NCI-H510A treated with DMSO at 0.1 percent for 48 hours (cell line): ENCODE data around the gene KCNN3.

Source experiments
- DNase-seq: peaks from one replicate; lab custom pipeline; 2025; lab: John Stamatoyannopoulos, UW

The KCNN3 gene

DNA sequence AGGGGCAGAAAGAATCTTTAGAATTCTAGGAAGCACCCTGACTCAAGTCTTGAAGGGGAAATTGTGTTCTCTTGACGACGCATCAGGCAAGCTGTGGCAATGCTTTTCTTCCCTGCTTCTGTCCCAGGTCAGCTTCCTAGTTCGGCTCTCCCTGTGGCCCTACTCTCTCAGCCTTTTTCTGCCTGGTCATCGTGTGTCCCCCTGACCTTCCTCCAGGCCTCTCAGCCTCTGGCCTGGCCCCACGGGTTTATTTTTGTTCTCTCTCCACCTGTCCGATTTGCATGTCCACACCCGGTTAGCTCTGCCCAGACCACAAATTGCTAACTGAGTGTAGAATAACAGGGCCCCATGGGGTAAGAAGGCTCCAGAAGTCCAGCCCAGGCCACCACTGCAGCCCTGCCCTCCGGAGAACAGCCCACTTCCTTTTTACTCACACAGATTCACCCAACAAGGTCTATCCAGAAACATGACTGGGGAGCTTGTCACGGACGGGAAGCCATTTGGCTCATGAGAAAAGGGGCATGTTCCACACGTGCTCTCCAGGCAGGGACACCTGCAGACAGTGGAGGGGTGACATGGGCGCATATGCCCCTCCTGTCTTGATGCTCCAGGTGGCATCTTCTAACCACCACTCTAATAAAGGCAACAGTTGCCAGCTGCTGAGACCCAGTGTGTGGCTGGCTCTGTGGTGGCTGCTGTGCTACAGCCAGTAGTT, 9.8 kb downstream of the KCNN3 start:
- DNase-seq, result no peak

GRCh38 chr1:154859786-154860155, 10.3 kb downstream of the KCNN3 start:
- no peak for DNase-seq

GRCh38 chr1:154859151-154859785, 10.8 kb downstream of the KCNN3 start:
- no peak for DNase-seq

GRCh38 chr1:154857441-154858215, 12.5 kb downstream of the KCNN3 start:
- DNase-seq, result no peak

DNA sequence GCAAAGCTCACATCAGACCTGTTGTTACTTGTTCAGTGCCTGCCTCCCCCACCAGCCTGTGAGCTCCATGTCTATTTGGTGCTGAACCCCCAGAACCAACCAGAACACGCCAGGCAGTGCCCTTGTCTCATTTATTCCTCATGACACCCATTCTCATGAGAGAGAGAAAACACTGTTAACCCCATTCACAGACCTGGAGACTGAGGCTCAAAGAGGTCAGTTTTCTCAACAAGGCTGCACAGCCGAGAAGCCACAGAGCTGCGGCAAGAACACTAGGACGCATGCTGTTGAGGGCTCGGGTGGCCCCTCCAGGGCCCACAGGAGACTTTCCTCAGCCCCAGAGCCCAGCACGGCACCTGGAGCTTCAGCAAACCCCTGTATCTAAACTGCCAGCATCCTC, 13.1 kb downstream of the KCNN3 start:
- DNase-seq, result no peak

DNA sequence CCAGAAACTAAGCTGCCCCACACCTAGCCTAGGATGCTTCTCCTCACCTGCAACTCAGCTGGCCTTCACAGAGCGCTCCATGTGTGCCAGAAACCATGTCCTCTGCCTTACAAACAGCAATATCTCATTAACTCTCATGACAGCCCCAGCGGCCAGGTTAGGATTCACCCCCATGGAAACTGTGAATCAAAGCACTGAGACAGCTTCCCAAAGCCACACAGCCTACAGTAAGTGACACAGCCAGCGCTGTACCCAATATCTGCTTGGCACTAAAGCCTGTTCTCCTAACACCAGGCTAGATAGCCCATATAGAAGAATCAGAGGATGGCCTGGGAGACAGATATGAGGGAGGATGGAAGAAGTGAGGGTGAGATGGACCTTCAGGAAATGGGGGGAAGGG, 13.5 kb downstream of the KCNN3 start:
- no peak for DNase-seq

- no peak for DNase-seq
Measured at GRCh38 chr1:154856049-154856448, 14.0 kb downstream of the KCNN3 start.

GRCh38 chr1:154855186-154855851, 14.8 kb downstream of the KCNN3 start:
- DNase-seq, result no peak

GRCh38 chr1:154852845-154853244, 17.2 kb downstream of the KCNN3 start:
- DNase-seq, result no peak

GRCh38 chr1:154851392-154852177, 18.5 kb downstream of the KCNN3 start:
- no peak for DNase-seq

DNA sequence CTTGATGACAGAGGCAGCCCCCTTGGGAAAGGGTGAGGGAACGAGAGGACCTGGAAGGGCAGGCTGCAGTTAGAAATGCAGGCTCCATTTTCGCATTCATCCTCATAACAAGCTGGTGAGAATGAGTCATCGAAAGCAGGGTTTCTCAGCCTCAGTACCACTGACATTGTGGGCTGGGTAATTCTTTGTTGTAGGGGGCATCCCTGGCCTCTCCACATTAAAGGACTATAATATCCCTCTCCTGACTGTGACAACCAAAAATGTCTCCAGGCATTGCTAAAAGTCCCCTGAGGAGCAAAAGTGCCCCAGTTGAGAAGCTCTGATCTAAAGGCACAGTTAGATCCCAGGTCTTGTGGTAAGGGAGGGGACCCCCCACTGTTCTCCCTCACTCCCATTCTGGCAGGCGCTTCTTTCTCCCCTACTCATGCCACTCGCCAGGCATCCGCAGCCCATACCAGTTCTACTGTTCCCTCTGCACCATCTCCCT, 20.4 kb downstream of the KCNN3 start:
- no peak for DNase-seq

DNA sequence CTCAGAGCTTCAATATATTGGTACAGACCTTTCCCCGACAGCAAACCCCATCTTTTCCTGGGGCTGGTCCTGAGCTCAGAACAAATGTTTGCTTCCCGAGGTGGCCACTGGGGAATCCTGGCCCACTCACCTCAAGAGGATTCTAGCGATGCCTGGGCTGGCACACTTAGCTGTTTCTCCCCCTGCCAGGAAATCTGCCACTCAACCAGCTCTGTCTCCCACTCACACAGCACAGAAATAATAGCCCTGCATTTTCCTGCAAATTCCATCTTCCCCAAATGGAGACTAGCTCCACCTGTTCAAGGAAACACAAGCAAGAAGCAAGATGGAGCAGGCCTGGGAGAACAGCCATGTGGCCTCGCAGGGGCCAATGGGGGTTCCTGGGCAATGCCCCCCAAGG, 21.1 kb downstream of the KCNN3 start:
- no peak for DNase-seq

- DNase-seq, result peak; percentile 22
Measured at GRCh38 chr1:154847891-154848290, 22.2 kb downstream of the KCNN3 start.

DNA sequence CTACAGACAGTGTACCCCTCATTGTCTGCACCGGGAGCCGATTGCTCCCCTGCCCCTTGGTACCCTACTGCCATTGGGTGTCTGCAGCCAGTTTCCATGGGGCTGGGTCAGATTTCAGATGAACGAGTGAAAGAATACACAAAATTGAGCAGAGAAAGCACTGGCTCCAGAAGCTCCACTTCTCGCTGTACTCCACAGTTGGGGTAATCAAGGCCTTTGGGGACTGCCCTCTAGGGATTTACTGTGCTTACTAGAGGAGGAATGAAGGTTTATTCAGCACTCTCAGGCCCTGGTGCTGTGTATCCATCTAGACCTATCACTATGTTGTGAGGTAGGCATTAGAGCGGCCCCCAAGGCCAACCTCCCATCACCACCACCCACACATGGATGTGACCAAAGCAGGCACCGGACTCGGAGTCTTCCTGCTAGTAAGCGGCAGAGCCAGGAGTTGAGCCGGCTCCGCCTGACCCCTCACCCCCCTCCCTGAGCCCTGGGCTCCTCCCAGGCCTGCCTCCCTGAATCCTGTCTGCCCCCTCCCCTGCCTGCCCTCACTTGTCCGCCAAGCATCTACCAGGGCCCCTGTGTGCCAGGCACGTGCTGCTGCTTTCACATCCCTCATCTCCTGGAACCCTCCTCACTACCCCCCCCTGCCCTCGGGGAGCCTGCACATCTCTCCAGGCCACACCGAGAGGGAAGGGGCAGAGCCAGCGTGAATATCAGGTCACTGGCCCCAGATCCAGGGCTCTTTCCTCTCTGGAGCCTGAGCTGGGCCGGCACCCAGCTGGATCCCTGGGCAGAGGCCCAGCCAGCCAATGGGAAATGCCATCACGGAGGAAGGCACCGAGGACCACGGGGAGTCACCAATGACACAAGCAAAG, 23.3 kb downstream of the KCNN3 start:
- no peak for DNase-seq

DNA sequence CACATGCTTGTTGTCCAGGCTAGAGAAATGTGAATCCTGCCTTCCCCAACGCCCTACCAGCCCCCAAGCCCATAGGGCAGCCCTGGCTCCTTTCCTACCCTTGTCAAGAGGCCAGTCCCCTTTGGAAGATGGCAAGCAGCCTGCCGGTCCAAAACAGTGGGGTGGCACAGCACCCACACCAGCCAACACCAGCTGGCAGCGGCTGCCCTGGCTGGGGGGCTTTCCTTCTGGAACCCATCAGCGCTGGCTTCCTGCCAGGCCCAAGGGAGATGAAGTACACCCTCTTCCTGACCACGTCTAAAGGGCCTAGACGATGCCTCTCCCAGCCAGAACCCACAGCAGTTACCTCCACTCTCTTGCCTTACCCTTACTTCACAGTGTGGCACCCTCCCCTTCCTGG, 24.2 kb downstream of the KCNN3 start:
- no peak for DNase-seq

GRCh38 chr1:154845174-154845573, 24.9 kb downstream of the KCNN3 start:
- no peak for DNase-seq

DNA sequence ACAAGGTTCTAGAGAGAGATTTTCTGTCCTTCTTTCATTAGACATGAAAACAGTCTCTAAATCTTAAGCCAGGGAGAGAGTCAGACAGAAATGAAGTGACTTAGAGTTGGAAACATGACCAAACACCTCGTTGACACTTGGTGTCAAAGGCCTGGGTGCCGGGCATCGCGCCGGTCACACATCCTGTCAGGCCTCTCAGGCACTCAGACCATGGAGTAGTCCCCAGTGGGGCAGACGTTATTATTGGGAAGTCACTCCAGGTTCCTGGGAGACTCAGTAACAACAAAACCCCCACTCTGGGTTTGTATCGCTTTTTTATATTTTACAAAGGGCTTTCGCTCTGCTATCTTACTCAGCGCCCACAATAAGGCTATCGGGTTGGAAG, 25.8 kb downstream of the KCNN3 start:
- DNase-seq, result no peak

DNA sequence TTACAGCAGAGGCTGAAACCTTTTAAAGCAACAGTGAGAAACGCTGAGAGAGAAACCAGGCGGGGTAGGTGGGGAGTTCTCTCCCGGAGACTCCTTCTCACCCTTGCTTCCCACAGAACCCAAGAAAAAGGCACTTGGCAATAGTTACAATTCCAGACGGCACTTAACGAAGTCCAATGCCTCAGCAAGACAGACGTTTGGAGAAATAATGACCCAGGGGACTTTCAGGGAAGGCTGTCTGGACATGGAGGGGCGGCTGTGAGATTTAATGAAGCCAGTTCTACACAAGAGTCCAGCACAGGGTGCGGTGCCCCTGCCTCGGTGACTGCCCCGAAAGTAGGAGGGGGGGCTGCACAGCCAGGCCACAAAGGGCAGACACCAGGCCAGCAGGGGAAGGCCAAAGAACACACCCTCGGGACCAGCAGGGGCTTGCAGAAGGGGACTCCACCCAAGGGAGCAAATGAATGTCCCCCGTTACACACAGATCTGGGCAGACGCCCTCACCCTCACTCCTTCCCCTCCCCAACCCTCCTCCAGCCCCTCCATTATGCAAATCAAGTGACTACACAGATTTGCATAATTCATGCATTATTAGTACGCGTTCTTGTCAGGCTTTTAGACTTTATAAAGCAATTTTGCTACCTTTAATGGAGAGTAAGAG, 26.3 kb downstream of the KCNN3 start:
- no peak for DNase-seq

- DNase-seq, result no peak
Measured at GRCh38 chr1:154842635-154843034, 27.4 kb downstream of the KCNN3 start.

DNA sequence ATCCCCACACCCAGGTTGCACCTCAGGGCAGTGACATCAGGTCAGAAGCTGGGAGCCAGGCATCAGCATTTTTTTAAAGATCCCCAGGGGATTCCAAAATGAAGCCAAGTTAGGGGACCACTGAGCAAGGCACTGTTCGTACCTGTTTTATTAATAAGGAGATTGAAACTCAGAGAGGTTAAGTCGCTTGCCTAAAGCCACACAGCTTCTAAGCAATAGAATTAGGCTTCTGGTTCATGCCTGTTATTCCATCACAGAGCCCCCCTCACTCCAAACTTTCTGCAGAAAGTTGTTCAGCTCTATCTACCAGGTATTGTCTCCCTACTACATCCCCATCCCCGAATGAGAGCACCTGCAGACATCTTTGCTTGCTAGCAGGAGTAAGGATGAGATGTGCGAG, 28.7 kb downstream of the KCNN3 start:
- no peak for DNase-seq
